ENCODE results near the gene DGKE. TPM values are rescaled to one million over a fixed set of nuclear protein-coding genes. Genes with fewer than 3 reads are reported as not detected.
A peak's percentile ranks its signal among the peaks of the same experiment; 100 is the strongest.

The DGKE gene
- total RNA-seq, 1 experiment from 2014 or later: 19.1 TPM

DNA sequence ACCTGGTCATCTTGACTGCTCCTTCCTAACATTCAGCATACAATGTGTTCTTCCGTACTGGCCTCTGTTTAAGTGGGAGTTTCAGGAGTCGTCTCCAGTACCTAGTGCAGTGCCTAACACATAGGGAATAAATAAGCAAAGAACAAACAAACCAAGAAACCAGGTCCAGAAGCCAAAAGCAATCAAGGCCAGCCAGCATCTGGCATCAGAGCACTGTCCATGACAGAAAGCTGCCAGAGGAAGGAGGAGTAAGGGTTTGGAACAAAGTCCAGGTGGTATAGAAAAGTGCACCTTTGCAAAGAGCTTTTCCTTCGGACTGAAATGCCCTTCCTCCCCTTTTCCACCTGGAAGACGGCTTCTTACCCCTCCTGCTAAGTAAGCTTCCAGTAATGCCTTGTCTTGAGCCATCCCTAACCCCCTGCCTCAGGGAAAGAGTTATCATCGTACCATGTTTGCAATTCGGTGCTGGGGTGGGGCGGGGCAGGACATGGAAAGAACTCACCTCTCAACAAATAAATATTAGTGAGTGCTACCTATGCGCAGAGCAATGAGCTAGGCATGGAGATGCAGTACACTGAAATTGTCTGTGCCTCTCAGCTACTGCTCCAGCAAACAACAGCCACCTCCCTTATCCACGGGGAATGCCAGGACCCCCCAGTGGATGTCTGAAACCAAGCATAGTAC, 47.8 kb upstream of the DGKE start:
- intact Hi-C loops (cut with micrococcal nuclease; ENCODE audit: unreplicated experiment) (no loop called here), in situ Hi-C loops (cut with HindIII; ENCODE audit: low pct_unique_long_range_greater_than_20kb, low sequenced_read_pairs) (no loop called here)
- CTCF ChIA-PET: interaction anchor here (0.6 kb wide), 1 partner anchor 22 kb away, joined by 4 read pairs; no protein-coding TSS in a partner anchor
- POLR2A ChIA-PET: interaction anchor here (0.5 to 0.6 kb wide), 3 partner anchors 66 to 175 kb away, joined by 3 to 4 read pairs (median 3); no protein-coding TSS in a partner anchor
- TF ChIP-seq, protein P1, sequence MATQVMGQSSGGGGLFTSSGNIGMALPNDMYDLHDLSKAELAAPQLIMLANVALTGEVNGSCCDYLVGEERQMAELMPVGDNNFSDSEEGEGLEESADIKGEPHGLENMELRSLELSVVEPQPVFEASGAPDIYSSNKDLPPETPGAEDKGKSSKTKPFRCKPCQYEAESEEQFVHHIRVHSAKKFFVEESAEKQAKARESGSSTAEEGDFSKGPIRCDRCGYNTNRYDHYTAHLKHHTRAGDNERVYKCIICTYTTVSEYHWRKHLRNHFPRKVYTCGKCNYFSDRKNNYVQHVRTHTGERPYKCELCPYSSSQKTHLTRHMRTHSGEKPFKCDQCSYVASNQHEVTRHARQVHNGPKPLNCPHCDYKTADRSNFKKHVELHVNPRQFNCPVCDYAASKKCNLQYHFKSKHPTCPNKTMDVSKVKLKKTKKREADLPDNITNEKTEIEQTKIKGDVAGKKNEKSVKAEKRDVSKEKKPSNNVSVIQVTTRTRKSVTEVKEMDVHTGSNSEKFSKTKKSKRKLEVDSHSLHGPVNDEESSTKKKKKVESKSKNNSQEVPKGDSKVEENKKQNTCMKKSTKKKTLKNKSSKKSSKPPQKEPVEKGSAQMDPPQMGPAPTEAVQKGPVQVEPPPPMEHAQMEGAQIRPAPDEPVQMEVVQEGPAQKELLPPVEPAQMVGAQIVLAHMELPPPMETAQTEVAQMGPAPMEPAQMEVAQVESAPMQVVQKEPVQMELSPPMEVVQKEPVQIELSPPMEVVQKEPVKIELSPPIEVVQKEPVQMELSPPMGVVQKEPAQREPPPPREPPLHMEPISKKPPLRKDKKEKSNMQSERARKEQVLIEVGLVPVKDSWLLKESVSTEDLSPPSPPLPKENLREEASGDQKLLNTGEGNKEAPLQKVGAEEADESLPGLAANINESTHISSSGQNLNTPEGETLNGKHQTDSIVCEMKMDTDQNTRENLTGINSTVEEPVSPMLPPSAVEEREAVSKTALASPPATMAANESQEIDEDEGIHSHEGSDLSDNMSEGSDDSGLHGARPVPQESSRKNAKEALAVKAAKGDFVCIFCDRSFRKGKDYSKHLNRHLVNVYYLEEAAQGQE (IDR thresholded peaks at IDR 0.05; ENCODE audit: insufficient read depth in 1 of 2, low read depth in 2 of 2, low read length in 1 of 2): no peak
- TF ChIP-seq, protein P2, sequence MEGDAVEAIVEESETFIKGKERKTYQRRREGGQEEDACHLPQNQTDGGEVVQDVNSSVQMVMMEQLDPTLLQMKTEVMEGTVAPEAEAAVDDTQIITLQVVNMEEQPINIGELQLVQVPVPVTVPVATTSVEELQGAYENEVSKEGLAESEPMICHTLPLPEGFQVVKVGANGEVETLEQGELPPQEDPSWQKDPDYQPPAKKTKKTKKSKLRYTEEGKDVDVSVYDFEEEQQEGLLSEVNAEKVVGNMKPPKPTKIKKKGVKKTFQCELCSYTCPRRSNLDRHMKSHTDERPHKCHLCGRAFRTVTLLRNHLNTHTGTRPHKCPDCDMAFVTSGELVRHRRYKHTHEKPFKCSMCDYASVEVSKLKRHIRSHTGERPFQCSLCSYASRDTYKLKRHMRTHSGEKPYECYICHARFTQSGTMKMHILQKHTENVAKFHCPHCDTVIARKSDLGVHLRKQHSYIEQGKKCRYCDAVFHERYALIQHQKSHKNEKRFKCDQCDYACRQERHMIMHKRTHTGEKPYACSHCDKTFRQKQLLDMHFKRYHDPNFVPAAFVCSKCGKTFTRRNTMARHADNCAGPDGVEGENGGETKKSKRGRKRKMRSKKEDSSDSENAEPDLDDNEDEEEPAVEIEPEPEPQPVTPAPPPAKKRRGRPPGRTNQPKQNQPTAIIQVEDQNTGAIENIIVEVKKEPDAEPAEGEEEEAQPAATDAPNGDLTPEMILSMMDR (IDR thresholded peaks at IDR 0.05): no peak
- TF ChIP-seq SIN3A (IDR thresholded peaks at IDR 0.05; ENCODE audit: borderline replicate concordance, insufficient read depth, low read depth, low read length) (no peak), POLR2AphosphoS5 (IDR thresholded peaks at IDR 0.05; ENCODE audit: low read depth, low read length) (no peak), TCF7L2 (IDR thresholded peaks at IDR 0.05; ENCODE audit: low read depth, low read length) (no peak)
- no TSS peak for BruUV-seq (replicated peaks)
- H3K4me1 ChIP-seq (ENCODE audit: control insufficient read depth, insufficient read depth, low read length): peaks cover 8% of the 10 kb centered on the region
- no peak overlapping the region for H3K4me3 ChIP-seq (ENCODE audit: low read depth in 2 of 2, low read length in 2 of 2)
- H3K27ac ChIP-seq (ENCODE audit: low read length): peak overlapping the region; percentile 18; the same call in 1 of the 2 replicates
- no peak for ATAC-seq
- no peaks in the 10 kb centered on the region for H3K27me3 ChIP-seq (ENCODE audit: control insufficient read depth, insufficient read depth, low read length)
- no peaks in the 10 kb centered on the region for H3K9me3 ChIP-seq (ENCODE audit: control insufficient read depth, insufficient read depth, low read depth, low read length)
- no peak for DNase-seq (ENCODE audit: low read depth, low spot score)
- H3K36me3 ChIP-seq (ENCODE audit: control insufficient read depth, insufficient read depth, low read length): no peaks in the 10 kb centered on the region

DNA sequence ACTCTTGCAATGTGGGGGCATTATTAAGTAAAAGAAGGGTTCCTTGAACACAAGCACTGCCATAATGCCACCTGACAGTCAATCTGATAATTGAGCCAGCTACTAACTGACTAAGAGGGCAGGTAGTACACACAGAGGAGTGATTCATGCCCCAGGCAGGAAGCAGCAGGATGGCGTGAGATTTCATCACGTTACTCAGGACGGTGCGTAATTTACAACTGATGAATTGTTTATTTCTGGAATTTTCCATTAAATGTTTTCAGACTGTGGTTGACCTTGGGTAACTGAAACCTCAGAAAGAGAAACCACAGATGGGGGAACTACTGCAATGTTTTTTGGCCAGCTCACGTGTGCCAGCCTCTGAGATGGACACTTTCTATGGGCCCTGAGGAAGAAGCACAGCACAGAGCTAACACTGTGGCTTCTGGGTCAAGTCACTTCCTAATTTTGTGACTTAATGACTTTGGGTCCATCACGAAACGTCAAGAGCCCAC, 46.9 kb upstream of the DGKE start:
- CTCF ChIA-PET: no interaction called here

More for the DNA sequence above, 46.9 kb upstream of the DGKE start:
- H3K4me1 ChIP-seq (ENCODE audit: control insufficient read depth, insufficient read depth, low read length): peaks cover 8% of the 10 kb centered on the region
- TF ChIP-seq, protein P1 (IDR thresholded peaks at IDR 0.05; ENCODE audit: insufficient read depth in 1 of 2, low read depth in 2 of 2, low read length in 1 of 2): no peak
- TF ChIP-seq POLR2AphosphoS5 (IDR thresholded peaks at IDR 0.05; ENCODE audit: low read depth, low read length) (no peak), TCF7L2 (IDR thresholded peaks at IDR 0.05; ENCODE audit: low read depth, low read length) (no peak), SIN3A (IDR thresholded peaks at IDR 0.05; ENCODE audit: borderline replicate concordance, insufficient read depth, low read depth, low read length) (no peak)
- TF ChIP-seq, protein P2 (IDR thresholded peaks at IDR 0.05): no peak
- H3K4me3 ChIP-seq (ENCODE audit: low read depth in 2 of 2, low read length in 2 of 2): no peak overlapping the region
- no peaks in the 10 kb centered on the region for H3K9me3 ChIP-seq (ENCODE audit: control insufficient read depth, insufficient read depth, low read depth, low read length)
- in situ Hi-C loops (cut with HindIII; ENCODE audit: low pct_unique_long_range_greater_than_20kb, low sequenced_read_pairs) (no loop called here), intact Hi-C loops (cut with micrococcal nuclease; ENCODE audit: unreplicated experiment) (no loop called here)
- DNase-seq (ENCODE audit: low read depth, low spot score) (peak; percentile 65), ATAC-seq (peak; percentile 93)
- no TSS peak for BruUV-seq (replicated peaks)
- H3K27ac ChIP-seq (ENCODE audit: low read length): peak overlapping the region; percentile 48; the same call in 1 of the 2 replicates
- H3K27me3 ChIP-seq (ENCODE audit: control insufficient read depth, insufficient read depth, low read length): no peaks in the 10 kb centered on the region
- no peaks in the 10 kb centered on the region for H3K36me3 ChIP-seq (ENCODE audit: control insufficient read depth, insufficient read depth, low read length)
- POLR2A ChIA-PET: interaction anchor here (0.6 kb wide), 1 partner anchor 176 kb away, joined by 4 read pairs; no protein-coding TSS in a partner anchor
